Activated CD4-positive, alpha-beta T cell treated with anti-CD3 and anti-CD28 coated beads, Interleukin-2, Interleukin-4, amounts not matched to agents 100 ng/mL and 50 ng/mL, durations not matched to agents 16 hours and 8 hours (primary cell): ENCODE measurements around the gene CTBP2.

Experiments used
- DNase-seq: peaks from one replicate; pipeline ENCODE4 v3.0.0-alpha.2; 2020; ENCODE audit warnings: low spot score

CTBP2 gene

GRCh38 chr10:125043841-125044658 lies 116.3 kb downstream of the CTBP2 start:
- no peak for DNase-seq

GRCh38 chr10:125041856-125042506 lies 118.4 kb downstream of the CTBP2 start:
- DNase-seq = no peak

GRCh38 chr10:125039354-125039769 lies 121.0 kb downstream of the CTBP2 start:
- DNase-seq = no peak

GRCh38 chr10:125038637-125039036 lies 121.7 kb downstream of the CTBP2 start:
- DNase-seq = no peak

- DNase-seq = no peak
These were observed 123.1 kb downstream of the CTBP2 start for GRCh38 chr10:125037145-125037877.

DNA sequence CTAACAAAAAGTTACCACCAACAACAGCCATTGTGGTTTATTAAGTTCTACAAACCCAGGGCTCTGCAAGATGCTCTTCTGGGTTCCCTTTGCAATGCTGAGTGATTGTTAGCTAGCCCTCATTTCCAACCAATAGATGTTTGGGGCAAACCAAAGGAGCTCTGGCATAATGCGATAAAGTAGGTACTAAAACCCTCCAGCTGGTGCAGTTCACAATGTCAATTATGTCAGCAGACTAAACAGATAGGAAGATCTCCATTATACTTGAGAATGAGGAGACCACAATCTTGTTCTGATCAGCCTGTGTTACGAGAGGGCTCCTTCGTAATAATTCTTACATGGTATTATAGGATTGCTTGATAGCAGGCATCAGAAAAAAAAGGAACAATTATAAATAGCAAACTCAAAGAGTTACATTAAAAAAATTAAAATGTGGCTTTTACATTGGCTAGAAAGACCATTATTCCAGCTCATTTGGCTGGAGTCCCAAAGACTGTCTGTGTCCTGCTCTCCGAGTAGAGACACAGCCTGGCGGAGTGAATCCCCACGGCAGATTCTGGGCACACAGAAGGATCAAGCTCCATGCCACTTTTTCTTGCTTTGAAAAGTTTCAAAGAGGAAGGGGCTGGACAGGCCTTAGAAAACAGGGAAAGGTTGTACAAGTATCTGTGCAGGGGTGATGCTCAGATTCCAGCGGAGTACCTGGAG lies 124.6 kb downstream of the CTBP2 start:
- no peak for DNase-seq

GRCh38 chr10:125035136-125035535 lies 125.2 kb downstream of the CTBP2 start:
- DNase-seq = no peak

GRCh38 chr10:125034675-125035074 lies 125.7 kb downstream of the CTBP2 start:
- DNase-seq = no peak

DNA sequence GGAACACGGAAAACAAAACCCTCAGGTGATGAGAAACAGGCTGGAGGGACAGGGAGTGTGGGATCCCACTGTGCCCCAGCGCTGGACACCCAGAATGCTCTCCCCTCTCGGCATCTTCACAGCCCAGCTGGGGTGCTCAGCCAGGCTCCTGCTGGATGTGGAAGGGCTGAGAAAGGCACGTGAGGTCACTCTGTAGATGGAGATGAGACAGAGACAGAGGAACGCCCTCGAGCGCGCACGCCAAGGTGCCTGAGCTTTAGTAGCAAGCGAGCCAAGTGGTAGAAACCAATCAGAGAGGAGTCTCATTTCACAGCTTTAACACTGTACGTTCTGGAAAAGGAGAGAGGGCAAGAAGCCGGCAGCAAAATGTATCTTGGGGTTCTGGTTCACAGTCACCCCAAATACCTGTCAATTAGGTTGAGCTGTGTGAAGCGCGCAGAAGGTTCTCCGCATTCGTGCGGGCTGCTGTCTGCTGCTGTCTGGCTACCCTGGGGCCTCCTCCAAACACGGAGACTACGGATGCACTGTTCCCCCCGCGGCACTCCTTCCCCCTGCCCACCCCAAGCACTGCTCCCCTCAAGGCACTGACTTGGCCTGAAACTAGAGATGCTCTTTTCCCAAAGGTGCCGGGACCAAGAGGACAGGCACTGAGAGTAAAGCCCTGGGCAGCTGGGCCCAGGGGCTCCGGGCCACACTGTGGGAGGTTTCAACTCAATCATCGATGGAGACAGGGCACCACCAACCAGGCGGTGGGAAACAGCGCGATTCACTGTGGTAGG lies 127.0 kb downstream of the CTBP2 start:
- DNase-seq = no peak

GRCh38 chr10:125032474-125033020 lies 127.8 kb downstream of the CTBP2 start:
- DNase-seq = no peak

DNA sequence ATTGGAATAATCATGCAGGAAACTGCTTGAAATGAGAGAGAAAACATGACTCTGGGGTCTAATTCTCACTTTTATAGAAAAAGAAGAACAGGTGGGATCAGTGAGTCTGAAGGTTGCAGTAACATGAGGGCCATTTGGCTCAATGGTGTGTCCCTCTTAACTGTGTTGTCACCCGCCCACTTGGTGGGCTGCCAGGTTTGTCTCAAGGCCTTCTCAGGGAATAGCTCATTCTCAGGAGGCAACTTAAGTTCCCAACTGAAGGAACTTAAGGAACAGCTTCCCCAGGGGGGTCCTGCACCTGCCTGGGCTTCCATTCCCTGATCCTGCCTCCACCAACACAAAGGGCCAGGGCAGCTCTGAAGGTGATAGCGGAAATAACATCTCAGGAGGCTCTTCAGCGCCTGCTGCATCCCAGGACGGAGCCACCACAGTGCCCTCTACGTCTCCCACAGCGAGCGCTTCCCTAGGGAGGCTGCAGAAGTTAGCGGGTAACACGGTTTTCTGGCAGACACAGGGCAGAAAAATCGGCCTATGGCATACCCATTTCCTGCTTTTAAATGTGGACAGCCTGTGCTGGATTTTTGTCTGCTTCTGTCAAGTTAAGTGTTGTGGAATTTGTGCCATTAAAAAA lies 129.7 kb downstream of the CTBP2 start:
- DNase-seq = no peak

DNA sequence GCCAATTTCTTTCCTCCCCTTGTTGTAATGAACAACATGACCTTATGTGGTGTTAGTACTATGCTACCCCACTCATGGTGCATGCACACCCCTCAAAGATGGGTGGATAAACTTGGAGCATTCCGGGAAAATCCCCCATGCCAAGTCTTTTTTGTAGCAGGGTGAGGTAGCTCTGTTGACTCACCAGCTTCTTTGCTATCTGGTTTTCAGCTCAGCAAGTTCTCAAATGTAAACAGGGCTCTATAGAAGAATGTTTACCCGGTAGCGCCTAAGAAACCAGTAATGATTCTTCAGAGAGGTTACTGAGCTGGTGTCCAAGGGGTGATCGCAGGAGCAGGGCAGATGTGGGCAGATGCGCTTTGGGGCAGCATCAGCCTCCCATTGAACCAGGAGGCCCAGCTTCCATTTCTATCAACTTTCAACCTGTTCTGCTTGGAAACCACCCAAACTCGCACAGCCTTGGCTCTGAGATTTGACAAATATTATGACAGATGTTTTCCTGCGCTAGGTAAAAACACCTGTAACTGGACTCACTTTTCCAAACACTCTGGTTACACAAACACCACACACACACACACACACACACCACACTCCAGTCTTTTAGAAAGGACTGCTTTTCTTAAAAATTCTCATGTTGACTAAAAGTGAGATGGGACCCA lies 130.7 kb downstream of the CTBP2 start:
- DNase-seq = no peak

- DNase-seq = no peak
These were observed 132.2 kb downstream of the CTBP2 start for GRCh38 chr10:125027871-125028869.

- DNase-seq = no peak
These were observed 133.2 kb downstream of the CTBP2 start for GRCh38 chr10:125026974-125027735.

DNA sequence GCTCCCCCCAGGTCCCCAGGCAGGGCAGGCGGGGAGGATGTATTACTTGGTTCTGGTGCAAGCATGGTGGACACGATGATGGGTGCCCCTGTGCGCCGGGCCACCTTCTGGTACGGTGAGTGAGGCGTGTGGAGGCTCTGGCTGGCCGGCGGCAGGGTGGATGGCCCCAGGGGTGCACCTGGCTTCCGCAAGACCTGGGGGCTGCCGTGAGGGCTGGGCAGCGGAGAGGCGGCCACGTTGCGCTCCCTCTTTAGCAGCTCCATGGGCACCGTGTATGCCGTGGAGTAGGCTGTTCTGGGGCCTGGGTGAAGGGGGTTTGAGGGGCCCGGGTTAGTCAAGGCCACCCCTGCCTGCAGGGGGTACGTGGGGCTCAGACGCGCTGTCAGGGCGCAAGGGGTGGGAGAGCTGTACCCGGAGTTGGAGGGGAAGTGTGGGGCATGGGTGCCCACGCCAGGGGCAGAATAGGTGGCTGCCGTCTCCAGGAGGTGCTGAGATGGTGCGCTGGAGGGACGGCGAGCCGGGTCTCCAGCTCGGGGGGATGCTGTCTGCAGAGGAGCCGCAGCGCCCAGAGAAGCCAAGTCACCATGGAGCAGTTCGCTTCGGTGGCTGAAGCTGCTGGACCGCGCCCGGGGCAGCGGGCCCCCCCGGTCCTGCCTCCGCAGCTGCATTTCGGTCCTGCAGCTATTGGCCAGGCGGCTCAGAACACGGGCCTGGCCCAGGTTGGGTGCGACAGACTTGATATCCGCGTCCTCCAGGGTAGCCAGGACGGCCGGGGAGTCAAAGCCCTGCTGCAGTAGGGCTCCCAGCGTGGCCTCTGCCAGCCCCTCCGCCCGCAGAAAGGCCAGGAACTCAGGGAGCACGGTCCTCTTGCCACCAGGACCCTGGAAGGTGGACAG lies 134.1 kb downstream of the CTBP2 start:
- DNase-seq = no peak

DNA sequence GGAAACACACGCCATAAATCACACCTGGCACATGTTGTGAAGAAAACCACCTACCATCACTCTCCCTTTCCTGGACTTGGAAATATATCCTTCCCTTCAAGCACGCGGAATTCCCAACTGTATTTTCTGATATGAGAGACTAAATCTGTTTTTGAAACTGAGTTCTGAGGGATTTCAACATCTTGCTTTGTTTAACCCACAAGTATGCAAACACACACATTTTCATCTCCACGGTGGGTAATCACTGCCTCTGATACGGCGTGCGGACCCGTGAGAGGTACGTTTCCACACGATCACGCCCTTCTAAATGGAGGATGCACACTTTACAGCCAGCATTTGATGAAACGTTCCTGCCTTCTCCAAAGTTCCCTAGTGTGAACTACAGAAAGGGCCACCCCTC lies 135.0 kb downstream of the CTBP2 start:
- no peak for DNase-seq
